Kidney glomerular epithelial cell (primary cell): ENCODE data around the gene LCN10.
"Not testable (repeated sequence)": the region's sequence is repeated elsewhere in the genome, so short reads cannot be mapped to it uniquely, and the experiment has no call there.

Experiments
- DNase-seq: peaks from one replicate; lab custom pipeline; 2025; lab: John Stamatoyannopoulos, UW

Gene LCN10

GRCh38 chr9:136771907-136772415, 29.2 kb upstream of the LCN10 start:
- DNase-seq = no peak

GRCh38 chr9:136769710-136770191, 27.0 kb upstream of the LCN10 start:
- DNase-seq = no peak

GRCh38 chr9:136766410-136767120, 23.8 kb upstream of the LCN10 start:
- peak; percentile 16 for DNase-seq

- not testable (repeated sequence) for DNase-seq
These were observed 23.1 kb upstream of the LCN10 start for GRCh38 chr9:136765745-136766409.

GRCh38 chr9:136765041-136765440, 22.3 kb upstream of the LCN10 start:
- DNase-seq = no peak

GRCh38 chr9:136764301-136764891, 21.7 kb upstream of the LCN10 start, which contains the start of gene LCN15:
Gene LCN15, minus strand, starts transcription at chr9:136764518. Its CDS starts 30 bp downstream, at chr9:136764488.
- no peak for DNase-seq

GRCh38 chr9:136763649-136764035, 20.9 kb upstream of the LCN10 start:
- no peak for DNase-seq

- no peak for DNase-seq
These were observed 20.3 kb upstream of the LCN10 start for GRCh38 chr9:136762915-136763648.

GRCh38 chr9:136762221-136762691, 19.5 kb upstream of the LCN10 start:
- DNase-seq = no peak

GRCh38 chr9:136761545-136761981, 18.8 kb upstream of the LCN10 start:
- DNase-seq = no peak

- peak; percentile 30 for DNase-seq
These were observed 18.2 kb upstream of the LCN10 start for GRCh38 chr9:136760834-136761544.

GRCh38 chr9:136760424-136760823, 17.7 kb upstream of the LCN10 start:
- no peak for DNase-seq

GRCh38 chr9:136759436-136760325, 16.9 kb upstream of the LCN10 start:
- DNase-seq = no peak

- no peak for DNase-seq
These were observed 16.3 kb upstream of the LCN10 start for GRCh38 chr9:136759001-136759400.

- no peak for DNase-seq
These were observed 15.0 kb upstream of the LCN10 start for GRCh38 chr9:136757751-136758140.

GRCh38 chr9:136757328-136757727, 14.6 kb upstream of the LCN10 start:
- no peak for DNase-seq

- no peak for DNase-seq
These were observed 14.1 kb upstream of the LCN10 start for GRCh38 chr9:136756836-136757235.

- no peak for DNase-seq
These were observed 13.3 kb upstream of the LCN10 start for GRCh38 chr9:136756134-136756438.

GRCh38 chr9:136755302-136756133, 12.8 kb upstream of the LCN10 start:
- not testable (repeated sequence) for DNase-seq
